ENCODE data around the gene ABCG1. TPM values are rescaled to one million over a fixed set of nuclear protein-coding genes. Genes with fewer than 3 reads are reported as not detected.
A peak's percentile ranks its signal among the peaks of the same experiment; 100 is the strongest.

Gene ABCG1
- total RNA-seq, 1 experiment from 2014 or later: 5.6 TPM

DNA sequence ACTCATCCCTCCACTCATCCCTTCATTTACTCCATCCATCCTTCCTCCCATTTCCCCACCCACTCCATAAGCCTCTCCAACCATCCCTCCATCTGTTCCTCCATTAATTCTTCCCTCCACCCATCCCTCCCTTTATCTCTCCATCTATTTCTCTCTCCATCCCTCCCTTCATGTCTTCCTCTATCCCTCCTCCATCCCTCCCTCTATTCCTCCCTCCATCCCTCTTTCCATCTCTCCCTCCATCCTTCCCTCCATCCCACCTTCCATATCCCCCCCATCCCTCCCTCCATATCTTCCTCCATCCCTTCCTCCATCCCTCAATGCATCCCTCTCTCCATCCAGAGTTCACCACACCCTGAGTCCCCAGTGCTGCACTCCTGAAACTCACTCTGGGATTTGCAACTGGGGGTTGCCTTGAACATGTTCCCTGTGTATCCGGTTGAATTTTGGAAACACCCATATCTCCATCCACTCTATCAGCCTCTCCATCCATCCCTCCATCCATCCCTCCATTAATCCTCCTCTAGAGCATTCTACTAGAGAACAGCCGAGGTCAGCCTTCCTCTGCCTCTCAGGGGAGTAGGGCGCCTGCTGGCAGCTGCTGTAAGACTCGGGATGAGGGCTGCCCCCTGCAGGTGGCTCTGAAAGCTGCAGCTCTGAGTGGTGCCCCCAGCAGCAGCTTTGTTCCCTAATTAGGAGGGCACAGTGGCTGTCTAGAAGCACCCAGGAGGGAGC, 39.4 kb downstream of the ABCG1 start:
- H3K4me3 ChIP-seq: no peak overlapping the region
- H3K36me3 ChIP-seq (ENCODE audit: low read depth): no peaks in the 10 kb centered on the region
- no peaks in the 10 kb centered on the region for H3K79me2 ChIP-seq (ENCODE audit: low read depth)
- no peaks in the 10 kb centered on the region for H3K9me3 ChIP-seq (ENCODE audit: insufficient read depth, low read depth)
- intact Hi-C loops (cut with micrococcal nuclease; ENCODE audit: unreplicated experiment): loop anchor here (1.0 to 5.0 kb wide), 2 partner anchors 91 to 113 kb away; no protein-coding TSS in a partner anchor
- POLR2A ChIA-PET (ENCODE audit: unreplicated experiment): no interaction called here
- TF ChIP-seq CTCF (conservative IDR thresholded peaks at IDR 0.05) (peak; percentile 83), EZH2 (IDR thresholded peaks at IDR 0.05; ENCODE audit: low read depth) (no peak)
- H3K4me2 ChIP-seq: no peak overlapping the region
- H3K9me2 ChIP-seq (ENCODE audit: insufficient read depth): no peaks in the 10 kb centered on the region
- no peaks in the 10 kb centered on the region for H4K20me1 ChIP-seq (ENCODE audit: insufficient read depth)
- H3K4me1 ChIP-seq (replicated peaks; ENCODE audit: insufficient read depth): no peaks in the 10 kb centered on the region
- no peak overlapping the region for H3K27ac ChIP-seq
- no peaks in the 10 kb centered on the region for H3K27me3 ChIP-seq (ENCODE audit: insufficient read depth, low read depth)
- no peak overlapping the region for H2AFZ ChIP-seq
- H3F3A ChIP-seq (ENCODE audit: insufficient read depth, low read depth): no peaks in the 10 kb centered on the region
- CTCF ChIA-PET: interaction anchor here (0.7 to 1.1 kb wide), 2 partner anchors 49 to 94 kb away, joined by 3 read pairs; no protein-coding TSS in a partner anchor
- peak in 1 of 2 experiments; percentile 41 for DNase-seq
- BruUV-seq (replicated peaks): no TSS peak

- BruUV-seq (replicated peaks): no TSS peak
- TF ChIP-seq EZH2 (IDR thresholded peaks at IDR 0.05; ENCODE audit: low read depth): no peak
- TF ChIP-seq CTCF (conservative IDR thresholded peaks at IDR 0.05): peak; percentile 50
- H3K4me3 ChIP-seq: no peak overlapping the region
- intact Hi-C loops (cut with micrococcal nuclease; ENCODE audit: unreplicated experiment): loop anchor here (1.0 to 5.0 kb wide), 2 partner anchors 92 to 114 kb away; no protein-coding TSS in a partner anchor
- DNase-seq: no peak
- H3K79me2 ChIP-seq (ENCODE audit: low read depth): no peaks in the 10 kb centered on the region
- no peaks in the 10 kb centered on the region for H3K4me1 ChIP-seq (replicated peaks; ENCODE audit: insufficient read depth)
- no peak overlapping the region for H3K27ac ChIP-seq
- no peaks in the 10 kb centered on the region for H3K36me3 ChIP-seq (ENCODE audit: low read depth)
- H3K9me2 ChIP-seq (ENCODE audit: insufficient read depth): no peaks in the 10 kb centered on the region
- H3F3A ChIP-seq (ENCODE audit: insufficient read depth, low read depth): no peaks in the 10 kb centered on the region
- H3K9me3 ChIP-seq (ENCODE audit: insufficient read depth, low read depth): no peaks in the 10 kb centered on the region
- no peaks in the 10 kb centered on the region for H3K27me3 ChIP-seq (ENCODE audit: insufficient read depth, low read depth)
- CTCF ChIA-PET: interaction anchor here (0.7 to 1.1 kb wide), 3 partner anchors 49 to 669 kb away, joined by 3 read pairs; no protein-coding TSS in a partner anchor
- H3K4me2 ChIP-seq: no peak overlapping the region
- H2AFZ ChIP-seq: no peak overlapping the region
- POLR2A ChIA-PET (ENCODE audit: unreplicated experiment): no interaction called here
- no peaks in the 10 kb centered on the region for H4K20me1 ChIP-seq (ENCODE audit: insufficient read depth)
Measured at GRCh38 chr21:42258885-42259407, 40.0 kb downstream of the ABCG1 start.

DNA sequence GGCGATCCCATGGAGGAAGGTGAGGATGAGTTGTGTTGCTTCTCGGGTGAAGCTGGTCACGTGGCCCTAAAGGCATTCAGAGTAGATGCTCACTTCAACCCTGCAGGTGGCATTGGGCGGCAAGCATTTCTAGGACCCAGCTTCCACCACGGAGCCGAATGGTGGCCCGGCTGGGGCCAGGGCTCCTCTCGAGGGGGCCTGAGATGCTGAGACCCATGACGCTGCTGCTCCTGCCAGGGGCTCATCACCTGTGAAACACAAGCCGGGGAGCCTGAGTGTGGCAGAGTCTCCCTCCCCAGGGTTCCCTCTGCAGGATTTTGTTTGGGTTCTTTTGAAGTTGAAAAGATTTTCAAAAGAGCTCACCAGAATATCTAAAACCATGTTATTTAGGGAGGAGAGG, 41.2 kb downstream of the ABCG1 start:
- no TSS peak for BruUV-seq (replicated peaks)
- CTCF ChIA-PET: interaction anchor here (0.7 kb wide), 1 partner anchor 52 kb away, joined by 3 read pairs; no protein-coding TSS in a partner anchor
- no peak for TF ChIP-seq EZH2 (IDR thresholded peaks at IDR 0.05; ENCODE audit: low read depth)
- TF ChIP-seq CTCF (conservative IDR thresholded peaks at IDR 0.05): no peak

More for the DNA sequence above, 41.2 kb downstream of the ABCG1 start:
- no peak for DNase-seq
- no peaks in the 10 kb centered on the region for H3K27me3 ChIP-seq (ENCODE audit: insufficient read depth, low read depth)
- H3K9me2 ChIP-seq (ENCODE audit: insufficient read depth): no peaks in the 10 kb centered on the region
- H3K36me3 ChIP-seq (ENCODE audit: low read depth): no peaks in the 10 kb centered on the region
- intact Hi-C loops (cut with micrococcal nuclease; ENCODE audit: unreplicated experiment): no loop called here
- no peak overlapping the region for H3K27ac ChIP-seq
- H2AFZ ChIP-seq: no peak overlapping the region
- H3K4me3 ChIP-seq: no peak overlapping the region
- no peak overlapping the region for H3K4me2 ChIP-seq
- no peaks in the 10 kb centered on the region for H3K9me3 ChIP-seq (ENCODE audit: insufficient read depth, low read depth)
- no peaks in the 10 kb centered on the region for H3F3A ChIP-seq (ENCODE audit: insufficient read depth, low read depth)
- POLR2A ChIA-PET (ENCODE audit: unreplicated experiment): no interaction called here
- H3K4me1 ChIP-seq (replicated peaks; ENCODE audit: insufficient read depth): no peaks in the 10 kb centered on the region
- H3K79me2 ChIP-seq (ENCODE audit: low read depth): no peaks in the 10 kb centered on the region
- H4K20me1 ChIP-seq (ENCODE audit: insufficient read depth): no peaks in the 10 kb centered on the region
